ENCODE data around the gene PPP3CA.
"Not testable (repeated sequence)": the region's sequence is repeated elsewhere in the genome, so short reads cannot be mapped to it uniquely, and the experiment has no call there.

GRCh38 chr4:101131058-101131457, 216.3 kb downstream of the PPP3CA start:
- not testable (repeated sequence) for TF ChIP-seq CTCF, POLR2A (IDR thresholded peaks at IDR 0.05)

All from right lobe of liver (tissue), 4 donors.